Sigmoid colon (tissue), 7 donors: ENCODE measurements around the gene CBFA2T2. TPM values are rescaled to one million over a fixed set of nuclear protein-coding genes. Genes with fewer than 3 reads are reported as not detected.
A peak's percentile ranks its signal among the peaks of the same experiment; 100 is the strongest.

Experiments
- DNase-seq: peaks from one replicate; pipeline ENCODE4 v3.0.0-alpha.2; 2019
- H3K27ac ChIP-seq, 4 donors: fragments of 200-600 bp; sonication (generic); one replicate each; pipeline ENCODE4 v1.5.1; 2016 to 2019; ENCODE audit warnings: mild to moderate bottlenecking in 1 of 4
- H3K27me3 ChIP-seq, 3 donors: fragments of 200-600 bp; sonication (generic); one replicate each; pipeline ENCODE4 v1.5.1; 2019; ENCODE audit warnings: mild to moderate bottlenecking in 1 of 3
- H3K36me3 ChIP-seq, 4 donors: fragments of 200-600 bp; sonication (generic); one replicate each; pipeline ENCODE4 v1.5.1; 2016 to 2019
- H3K4me1 ChIP-seq, 4 donors: fragments of 200-600 bp; sonication (generic); one replicate each; pipeline ENCODE4 v1.5.1; 2017 to 2019
- H3K4me3 ChIP-seq, 4 donors: fragments of 200-600 bp; sonication (generic); one replicate each; pipeline ENCODE4 v1.5.1; 2017 to 2019; ENCODE audit warnings: mild to moderate bottlenecking in 2 of 4, moderate library complexity in 1 of 4
- H3K9me3 ChIP-seq, 4 donors: fragments of 200-600 bp in 3 of 4; sonication (generic) in 3 of 4; one replicate each; pipeline versions ENCODE4 v1.5.1 to v1.6.1; 2013 to 2019
- CTCF ChIP-seq, 4 experiments: fragments of 450-650 bp in 3 of 4; fragments of 200-600 bp in 1 of 4; IDR thresholded peaks; one replicate each; pipeline ENCODE4 v1.5.1; 2016 to 2019; ENCODE audit warnings: antibody characterized with exemption in 4 of 4, mild to moderate bottlenecking in 3 of 4, moderate library complexity in 2 of 4
- EP300 ChIP-seq, 4 donors: sonication (generic); formaldehyde crosslinking; IDR thresholded peaks; one replicate each; pipeline ENCODE4 v1.6.1; 2017; ENCODE audit warnings: antibody characterized with exemption in 4 of 4
- POLR2A ChIP-seq, 2 donors: fragments of 450-650 bp; IDR thresholded peaks; one replicate each; pipeline ENCODE4 v1.6.1; 2016; ENCODE audit warnings: antibody characterized with exemption in 2 of 2, mild to moderate bottlenecking in 2 of 2, moderate library complexity in 2 of 2
- POLR2AphosphoS5 ChIP-seq, 4 donors: sonication (generic); formaldehyde crosslinking; IDR thresholded peaks; one replicate each; pipeline ENCODE4 v1.6.1; 2017; ENCODE audit warnings: antibody characterized with exemption in 4 of 4
- WGBS, 2 donors: extraction: QIAGEN DNeasy Blood & Tissue Kit; methylation state at CpG; one replicate each; pipeline ENCODE4 v1.1.7; 2013; 5-methylcytosine and 5-hydroxymethylcytosine counted together
- intact Hi-C: fragments of 100-400 bp; cut with DNase I; formaldehyde crosslinking; loops from one replicate; pipeline ENCODE4 v1.15.1; 2023
- polyA plus RNA-seq, 3 donors: library from polyadenylated mRNA; stranded (reverse); fragments of 200-250 nt; gene quantifications; one replicate each; pipeline ENCODE4 v1.2.3, GENCODE V29; 2013
- total RNA-seq, 4 donors: library from RNA; depleted of rRNA; stranded (reverse); fragments of >200 nt; gene quantifications; one replicate each; pipeline ENCODE4 v1.1.0, GENCODE V29; 2016
- donor health status: healthy with polysubstance abuse.
- donor health status: Bipolar disorder and iron deficiency.
- donor health status: healthy.

The CBFA2T2 gene
- total and polyA plus RNA-seq, 7 donors: 5.4 to 26.0 (median 17.1) TPM

GRCh38 chr20:33676652-33677645 is 187.1 kb downstream of the CBFA2T2 start:
- Histone ChIP-seq H3K27ac (peak overlapping the region; percentile 89 to 96 (median 94)), H3K36me3 (peaks cover 0 to under 1% (median 0%) of the 10 kb centered on the region in 4 donors), H3K4me3 (no peak overlapping the region), H3K27me3 (no peaks in the 10 kb centered on the region), H3K9me3 (no peaks in the 10 kb centered on the region), H3K4me1 (peaks cover 0 to 40% (median 39%) of the 10 kb centered on the region in 4 donors)
- DNase-seq: no peak
- intact Hi-C loops: no loop called here
- WGBS, 2 donors: 95 to 96% methylated on average over 31 of the region's 31 CpGs
- TF ChIP-seq EP300 (IDR thresholded peaks at IDR 0.05) (no peak), CTCF (IDR thresholded peaks at IDR 0.05) (no peak), POLR2A (IDR thresholded peaks at IDR 0.05) (no peak), POLR2AphosphoS5 (IDR thresholded peaks at IDR 0.05) (no peak)

GRCh38 chr20:33677991-33678702 is 188.3 kb downstream of the CBFA2T2 start:
- peak; percentile 85 for DNase-seq
- Histone ChIP-seq H3K36me3 (no peaks in the 10 kb centered on the region), H3K27me3 (no peaks in the 10 kb centered on the region), H3K4me1 (peaks cover 0 to 30% (median 27%) of the 10 kb centered on the region in 4 donors), H3K9me3 (no peaks in the 10 kb centered on the region), H3K4me3 (no peak overlapping the region), H3K27ac (peak overlapping the region; percentile 42 to 96 (median 77))
- TF ChIP-seq CTCF (IDR thresholded peaks at IDR 0.05) (no peak), POLR2AphosphoS5 (IDR thresholded peaks at IDR 0.05) (peak in 1 of 4 donors; percentile 19)
- WGBS, 2 donors: 82 to 88% methylated on average over 15 of the region's 15 CpGs
- intact Hi-C loops: no loop called here

DNA sequence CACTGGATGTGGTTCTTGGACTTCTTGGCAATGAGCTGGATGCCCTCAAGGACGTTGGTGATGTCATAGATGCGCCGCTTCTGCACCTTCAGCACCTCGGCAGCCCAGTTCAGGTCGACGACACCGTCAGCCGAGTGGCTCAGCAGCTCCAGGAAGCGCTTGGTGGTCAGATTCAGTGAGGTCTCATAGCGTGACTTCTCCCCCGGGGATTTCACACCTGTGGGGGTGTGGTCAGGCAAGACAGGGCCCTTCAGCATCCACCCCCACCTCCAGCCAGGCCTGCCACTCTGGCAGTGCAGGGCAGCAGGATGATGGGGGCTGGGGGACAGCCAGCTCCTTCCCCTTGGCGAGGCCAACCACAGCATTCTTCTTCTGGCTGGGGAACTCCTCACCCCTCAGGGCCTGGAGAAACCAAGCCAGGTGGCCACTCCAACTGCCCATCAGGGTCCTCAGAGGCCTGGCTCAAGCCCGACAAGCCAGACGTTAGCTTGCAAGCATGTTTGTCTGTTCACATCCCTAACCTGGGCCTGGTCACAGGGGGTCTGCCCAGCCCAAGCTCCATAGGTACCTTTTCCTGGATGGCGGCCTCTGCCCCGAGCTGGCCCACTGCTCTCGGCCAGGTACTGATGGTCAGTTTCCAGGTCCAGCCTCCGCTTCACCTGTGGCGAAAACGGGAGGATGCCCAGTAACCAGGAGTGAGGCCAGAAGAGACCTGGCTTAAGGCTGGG is 190.0 kb downstream of the CBFA2T2 start:
- no peaks in the 10 kb centered on the region for H3K27me3 ChIP-seq
- WGBS, 2 donors: 78 to 84% methylated on average over 20 of the region's 20 CpGs
- peaks cover 0 to 22% (median 19%) of the 10 kb centered on the region in 4 donors for H3K4me1 ChIP-seq
- H3K36me3 ChIP-seq: no peaks in the 10 kb centered on the region
- DNase-seq: no peak
- H3K27ac ChIP-seq: no peak overlapping the region
- intact Hi-C loops: no loop called here
- no peaks in the 10 kb centered on the region for H3K9me3 ChIP-seq
- no peak overlapping the region for H3K4me3 ChIP-seq
- TF ChIP-seq CTCF (IDR thresholded peaks at IDR 0.05) (no peak), EP300 (IDR thresholded peaks at IDR 0.05) (no peak), POLR2AphosphoS5 (IDR thresholded peaks at IDR 0.05) (no peak), POLR2A (IDR thresholded peaks at IDR 0.05) (no peak)

DNA sequence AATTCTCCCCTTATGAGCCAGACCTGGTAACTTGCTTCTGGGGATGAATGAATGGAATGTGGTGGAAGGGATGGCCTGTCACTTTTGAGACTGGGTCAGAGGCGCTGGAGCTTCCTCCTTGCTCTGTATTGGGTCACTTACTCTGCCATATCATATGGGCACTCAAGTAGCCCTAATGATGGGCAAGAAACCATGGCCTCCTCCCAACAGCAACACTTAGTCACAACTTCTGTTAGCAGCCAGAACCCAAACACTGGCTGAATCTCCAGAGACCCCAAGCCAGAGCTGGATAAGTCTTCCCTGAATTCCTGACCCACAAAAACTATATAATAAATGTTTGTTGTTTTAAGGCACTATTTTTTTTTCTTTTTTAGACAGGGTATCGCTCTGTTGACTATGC is 190.8 kb downstream of the CBFA2T2 start:
- Histone ChIP-seq H3K9me3 (no peaks in the 10 kb centered on the region), H3K27ac (no peak overlapping the region), H3K36me3 (no peaks in the 10 kb centered on the region), H3K27me3 (no peaks in the 10 kb centered on the region), H3K4me1 (peaks cover 0 to 21% (median 19%) of the 10 kb centered on the region in 4 donors), H3K4me3 (no peak overlapping the region)
- DNase-seq: no peak
- TF ChIP-seq POLR2AphosphoS5 (IDR thresholded peaks at IDR 0.05) (no peak), CTCF (IDR thresholded peaks at IDR 0.05) (no peak), EP300 (IDR thresholded peaks at IDR 0.05) (no peak), POLR2A (IDR thresholded peaks at IDR 0.05) (no peak)
- WGBS, 2 donors: 95 to 97% methylated on average over 2 of the region's 2 CpGs
- intact Hi-C loops: no loop called here
